ENCODE data around the gene SLCO6A1.

SLCO6A1 gene

DNA sequence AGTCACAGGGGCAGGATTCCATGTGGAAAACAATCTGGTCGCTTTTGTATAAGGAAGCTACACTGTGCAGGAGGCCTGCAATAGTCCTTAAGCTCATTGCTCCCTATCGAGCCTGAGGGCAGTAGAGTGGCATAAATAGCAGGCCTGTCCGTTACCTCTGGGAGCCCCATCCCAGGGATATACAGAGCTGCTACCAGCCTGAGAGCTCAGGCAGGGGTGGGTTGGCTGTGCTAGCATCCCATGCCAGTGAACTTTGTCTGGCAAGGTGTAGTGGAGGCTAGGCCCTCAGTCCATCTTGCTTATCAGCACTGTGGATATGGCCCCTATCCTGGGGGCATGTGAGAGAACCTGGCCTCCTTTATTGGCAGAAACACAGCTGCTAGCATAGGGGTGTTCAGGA is 47.7 kb downstream of the SLCO6A1 start:
- no peak for DNase-seq

- no peak for DNase-seq
These were observed 48.3 kb downstream of the SLCO6A1 start for GRCh38 chr5:102450313-102450990.

DNA sequence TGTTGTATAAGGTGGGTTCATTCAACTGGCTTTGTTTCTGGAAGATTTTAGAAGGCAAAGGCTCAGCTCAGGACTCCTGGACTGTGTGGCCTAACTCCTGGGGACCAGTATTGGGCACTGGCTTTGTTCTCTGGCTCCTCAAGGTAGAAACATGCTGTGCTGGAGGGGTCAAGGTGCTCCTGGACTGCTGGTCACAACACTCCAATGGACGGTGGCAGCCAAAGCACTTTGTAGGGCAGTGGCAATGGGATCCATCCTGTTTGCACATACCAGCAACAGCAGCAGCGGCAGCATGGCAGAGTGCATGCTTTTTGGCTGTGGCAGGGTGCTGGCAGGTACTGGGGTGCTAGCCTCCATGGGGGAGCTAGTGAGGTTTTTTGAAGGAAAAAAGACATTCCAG is 65.3 kb downstream of the SLCO6A1 start:
- no peak for DNase-seq

GRCh38 chr5:102421647-102422046 is 77.2 kb downstream of the SLCO6A1 start:
- peak; percentile 39 for DNase-seq

DNA sequence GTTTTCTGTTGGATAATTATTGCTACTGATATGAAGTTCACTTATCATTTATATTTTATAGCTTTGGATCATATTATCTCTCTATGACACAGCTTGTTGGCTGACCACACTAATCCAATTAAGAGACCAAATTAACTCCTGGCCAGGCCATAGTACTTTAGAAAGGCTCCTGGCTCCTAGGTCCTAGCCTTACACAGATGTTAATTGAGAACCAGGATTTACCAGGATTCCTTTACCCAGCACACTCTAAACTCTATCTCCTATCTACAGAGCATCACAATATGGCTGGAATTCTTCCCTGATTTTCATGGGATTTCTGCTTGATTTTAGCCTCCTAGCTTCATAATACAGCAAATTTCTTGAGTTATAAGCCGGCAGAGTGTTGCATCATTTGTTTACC is 80.3 kb downstream of the SLCO6A1 start:
- DNase-seq = no peak

- no peak for DNase-seq
These were observed 84.4 kb downstream of the SLCO6A1 start for GRCh38 chr5:102414448-102414847.

DNA sequence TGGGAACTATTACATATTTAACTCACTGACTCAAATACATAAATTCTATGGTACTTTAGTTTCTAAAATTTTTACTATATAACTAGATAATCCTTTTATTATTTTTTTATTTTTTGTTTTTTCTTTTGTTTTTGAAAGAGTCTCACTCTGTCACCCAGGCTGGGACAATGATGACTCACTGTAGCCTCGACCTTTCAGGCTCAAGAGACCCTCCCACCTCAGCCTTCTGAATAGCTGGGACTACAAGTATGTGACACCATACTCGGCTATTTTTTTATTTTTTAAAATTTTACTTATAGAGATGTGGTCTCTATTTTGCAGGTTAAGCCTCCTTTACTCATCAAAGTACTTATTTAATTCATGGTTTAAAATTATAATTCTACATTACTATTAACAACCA is 110.6 kb downstream of the SLCO6A1 start:
- DNase-seq = no peak

DNA sequence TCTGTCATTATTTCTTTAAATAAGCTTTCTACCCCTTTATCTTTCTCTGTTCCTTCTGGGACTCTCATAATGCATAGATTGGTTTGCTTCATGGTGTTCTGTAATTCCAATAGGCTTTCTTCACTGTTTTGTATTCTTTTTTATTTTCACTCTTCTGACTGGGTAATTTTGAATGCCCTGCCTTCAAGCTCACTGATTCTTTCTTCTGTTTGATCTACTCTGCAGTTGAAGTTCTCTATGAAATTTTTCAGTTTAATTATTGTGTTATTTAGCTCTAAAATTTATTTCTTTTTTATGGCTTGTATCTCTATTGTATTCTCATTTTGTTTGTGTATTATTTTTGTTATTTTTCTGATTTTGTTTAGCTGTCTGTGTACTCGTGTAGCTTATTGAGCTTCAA is 113.4 kb downstream of the SLCO6A1 start:
- DNase-seq = no peak

DNA sequence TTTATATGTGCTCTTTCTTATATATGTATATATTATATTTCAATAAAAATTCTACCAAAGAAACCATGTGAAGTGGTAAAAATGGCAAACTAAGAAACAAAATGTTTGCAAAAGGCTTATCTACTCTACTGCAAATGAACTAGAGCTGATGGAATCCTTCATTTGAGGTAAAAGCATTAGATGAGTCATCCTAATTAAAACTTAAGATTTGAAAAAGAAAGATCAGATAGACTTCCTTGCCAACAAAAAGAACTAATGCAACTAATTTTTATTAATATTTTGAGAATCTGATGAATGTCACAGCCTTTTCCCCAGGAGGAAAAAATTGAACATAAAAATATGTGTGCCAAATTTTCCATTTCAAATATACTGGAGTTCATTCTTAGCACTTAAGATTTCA is 118.6 kb downstream of the SLCO6A1 start:
- DNase-seq = no peak

DNA sequence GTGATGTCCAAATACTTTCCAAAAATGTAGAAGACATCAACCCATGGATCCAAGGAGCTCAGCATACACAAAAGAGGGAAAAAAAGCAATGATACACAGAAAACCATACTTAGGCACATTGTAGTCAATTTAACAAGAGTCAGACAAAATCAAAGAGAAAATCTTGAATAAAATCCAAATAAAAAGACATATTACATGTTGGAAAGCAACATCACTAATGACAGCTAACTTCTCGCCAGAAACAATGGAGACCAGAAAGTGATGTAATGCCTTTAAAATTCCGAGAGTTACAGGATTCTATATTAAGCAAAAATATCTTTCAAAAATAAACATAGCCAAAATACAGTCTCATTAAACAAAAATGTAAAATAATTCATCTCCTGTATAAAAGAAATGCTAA is 122.9 kb downstream of the SLCO6A1 start:
- DNase-seq = no peak

- no peak for DNase-seq
These were observed 123.5 kb downstream of the SLCO6A1 start for GRCh38 chr5:102375272-102375671.

DNA sequence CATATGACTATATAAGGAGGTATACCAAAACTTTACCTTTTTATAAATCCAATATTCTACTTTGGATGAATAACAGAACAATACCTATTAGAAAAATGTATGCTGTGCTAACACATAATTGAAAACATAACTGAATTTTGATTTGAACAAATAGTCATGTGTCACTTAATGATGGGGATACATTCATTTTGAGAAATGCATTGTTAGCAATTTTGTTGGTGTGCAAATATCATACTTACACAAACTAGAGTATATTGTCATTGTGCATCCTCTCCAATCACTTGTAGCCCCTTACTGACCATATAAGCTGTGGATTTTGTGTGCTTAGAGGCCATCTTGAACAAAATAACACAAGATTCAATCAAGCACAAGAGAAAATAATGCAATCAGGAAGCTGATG is 130.4 kb downstream of the SLCO6A1 start:
- DNase-seq = no peak

- peak; percentile 73 for DNase-seq
These were observed 157.0 kb downstream of the SLCO6A1 start for GRCh38 chr5:102341681-102342288.

DNA sequence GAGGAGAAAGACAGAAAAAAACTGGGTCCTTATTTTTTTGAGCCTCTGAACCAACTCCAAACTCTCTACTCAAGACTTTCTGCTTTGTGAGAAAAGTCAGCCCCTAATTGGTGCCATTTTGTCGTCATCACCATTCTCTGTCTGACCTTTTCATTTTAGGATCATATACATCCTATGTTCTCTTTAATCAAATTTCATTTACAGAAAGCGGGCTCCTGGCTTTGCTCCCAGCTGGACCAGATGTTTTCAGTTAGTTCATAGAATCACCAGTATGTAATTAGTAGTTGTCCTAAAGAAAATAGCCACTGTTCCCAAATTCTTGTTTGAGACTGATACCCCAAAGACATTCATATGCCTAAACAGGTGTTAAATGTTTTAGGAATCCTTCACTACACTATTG is 174.1 kb downstream of the SLCO6A1 start:
- DNase-seq = no peak
